SK-N-SH (cell line): ENCODE measurements around the gene GNE. TPM values are rescaled to one million over a fixed set of nuclear protein-coding genes. Genes with fewer than 3 reads are reported as not detected.

Experiments used
- CTCF ChIA-PET: fragments of 300-600, 350-600 bp; formaldehyde crosslinking; extraction: SDS; loops from one replicate; lab custom pipeline; 2021; lab: Yijun Ruan, JAX
- POLR2A ChIA-PET: fragments of 350-600 bp; sonication (Branson Sonifier 250); formaldehyde crosslinking; extraction: SDS; loops from one replicate; lab custom pipeline; 2020; ENCODE audit warnings: antibody characterized with exemption, inconsistent platforms; lab: Yijun Ruan, JAX
- DNase-seq: peaks from one replicate; pipeline ENCODE4 v3.0.0; 2012
- H2AFZ ChIP-seq: fragments of 200-600 bp; sonication (generic); 2 replicates; pipeline ENCODE4 v1.8.1; 2016; ENCODE audit warnings: antibody characterized with exemption, mild to moderate bottlenecking, low read depth
- H3F3A ChIP-seq: fragments of 200-600 bp; sonication (generic); replicated peaks from 2 replicates; pipeline ENCODE3; 2016; ENCODE audit warnings: antibody characterized with exemption, mild to moderate bottlenecking; ENCODE audit not compliant: insufficient read depth
- H3K27ac ChIP-seq, 2 experiments: fragments of 200-500 bp in 1 of 2; fragments of 200-600 bp in 1 of 2; sonication (Bioruptor generic) in 1 of 2; sonication (generic), shearing (Covaris generic) in 1 of 2; 2 replicates each; pipeline versions ENCODE4 v1.5.1 to v1.6.1; 2014 to 2016; ENCODE audit warnings: low read depth in 2 of 2, inconsistent platforms in 1 of 2, low read length in 1 of 2, mild to moderate bottlenecking in 1 of 2, mixed read lengths in 1 of 2
- H3K27me3 ChIP-seq: fragments of 200-600 bp; sonication (generic), shearing (Covaris generic); 2 replicates; pipeline ENCODE4 v1.6.1; 2016; ENCODE audit warnings: mixed run types; ENCODE audit not compliant: insufficient read depth
- H3K36me3 ChIP-seq, 2 experiments: fragments of 200-500 bp in 1 of 2; fragments of 200-600 bp in 1 of 2; sonication (Bioruptor generic) in 1 of 2; sonication (generic) in 1 of 2; replicated peaks in 1 of 2; 2 replicates each; pipeline versions ENCODE3 to v1.5.1; 2014 to 2016; ENCODE audit warnings: low read length in 1 of 2, mild to moderate bottlenecking in 1 of 2; ENCODE audit not compliant: insufficient read depth in 2 of 2, control insufficient read depth in 1 of 2
- H3K4me1 ChIP-seq, 2 experiments: fragments of 200-500 bp in 1 of 2; fragments of 200-600 bp in 1 of 2; sonication (Bioruptor generic) in 1 of 2; sonication (generic), shearing (Covaris generic) in 1 of 2; 2 replicates each; pipeline versions ENCODE4 v1.5.1 to v1.6.1; 2014 to 2016; ENCODE audit warnings: low read depth in 1 of 2, low read length in 1 of 2, mixed run types in 1 of 2; ENCODE audit not compliant: insufficient read depth in 2 of 2, control insufficient read depth in 1 of 2
- H3K4me2 ChIP-seq: fragments of 200-600 bp; sonication (generic), shearing (Covaris generic); 2 replicates; pipeline ENCODE4 v1.6.1; 2017; ENCODE audit warnings: mixed run types
- H3K4me3 ChIP-seq, 2 experiments: fragments of 200-500 bp in 1 of 2; fragments of 200-600 bp in 1 of 2; sonication (Bioruptor generic) in 1 of 2; sonication (generic), shearing (Covaris generic) in 1 of 2; 2 replicates each; pipeline versions ENCODE4 v1.5.1 to v1.8.1; 2014 to 2016; ENCODE audit warnings: low read depth in 2 of 2, inconsistent platforms in 1 of 2, low read length in 1 of 2, mild to moderate bottlenecking in 1 of 2, mixed read lengths in 1 of 2, moderate library complexity in 1 of 2
- H3K79me2 ChIP-seq: fragments of 200-600 bp; sonication (generic); 2 replicates; pipeline ENCODE4 v1.8.1; 2017; ENCODE audit warnings: mild to moderate bottlenecking; ENCODE audit not compliant: insufficient read depth
- H3K9ac ChIP-seq: fragments of 200-600 bp; sonication (generic); 2 replicates; pipeline ENCODE4 v1.6.1; 2017; ENCODE audit warnings: mixed run types
- H3K9me2 ChIP-seq: fragments of 200-600 bp; sonication (generic); 2 replicates; pipeline ENCODE4 v1.6.1; 2017; ENCODE audit warnings: mixed run types
- H3K9me3 ChIP-seq: fragments of 200-600 bp; sonication (generic); 2 replicates; pipeline ENCODE4 v1.6.1; 2017; ENCODE audit warnings: mixed run types, mild to moderate bottlenecking, moderate library complexity
- H4K20me1 ChIP-seq: fragments of 200-600 bp; sonication (generic); 2 replicates; pipeline ENCODE4 v1.6.1; 2017; ENCODE audit warnings: mild to moderate bottlenecking, mixed run types; ENCODE audit not compliant: insufficient read depth
- ELF1 ChIP-seq: IDR thresholded peaks from 2 replicates; pipeline ENCODE4 v1.4.0; 2012
- RCOR1 ChIP-seq: fragments of 150-350 bp; IDR thresholded peaks from 2 replicates; pipeline ENCODE4 v1.6.1; 2017; ENCODE audit warnings: antibody characterized with exemption, low read length
- RFX5 ChIP-seq: IDR thresholded peaks from 2 replicates; pipeline ENCODE4 v1.6.1; 2012; ENCODE audit warnings: mild to moderate bottlenecking, improper control_type of control experiment, low read length
- SIN3A ChIP-seq: IDR thresholded peaks from 2 replicates; pipeline ENCODE4 v1.6.1; 2012; ENCODE audit warnings: low read depth, mild to moderate bottlenecking, low read length, moderate library complexity, borderline replicate concordance
- SMC3 ChIP-seq: IDR thresholded peaks from 2 replicates; pipeline ENCODE4 v1.6.1; 2012; ENCODE audit warnings: low read depth, low read length, improper control_type of control experiment
- TEAD4 ChIP-seq: IDR thresholded peaks from 2 replicates; pipeline ENCODE4 v1.4.0; 2012; ENCODE audit warnings: mild to moderate bottlenecking, borderline replicate concordance; ENCODE audit not compliant: insufficient read depth
- WGBS: methylation state at CpG from one replicate; pipeline ENCODE4 v1.1.6; 2017; ENCODE audit warnings: low lambda C conversion rate; 5-methylcytosine and 5-hydroxymethylcytosine counted together
- polyA plus RNA-seq, 3 experiments: library from polyadenylated mRNA; depleted of rRNA; stranded (reverse); fragments of >200 nt; gene quantifications; 2 replicates each; pipeline ENCODE4 v1.2.3, GENCODE V29; 2012
- TF ChIP-seq, protein P1 (sequence below): IDR thresholded peaks from 2 replicates; pipeline ENCODE4 v1.4.0; 2012; ENCODE audit warnings: low read depth
- TF ChIP-seq, protein P2 (sequence below): IDR thresholded peaks from 2 replicates; pipeline ENCODE4; 2012

Gene GNE
- polyA plus RNA-seq, 1 of the 3 experiments (the other 2 are of a cell fraction): 13.0 TPM

DNA sequence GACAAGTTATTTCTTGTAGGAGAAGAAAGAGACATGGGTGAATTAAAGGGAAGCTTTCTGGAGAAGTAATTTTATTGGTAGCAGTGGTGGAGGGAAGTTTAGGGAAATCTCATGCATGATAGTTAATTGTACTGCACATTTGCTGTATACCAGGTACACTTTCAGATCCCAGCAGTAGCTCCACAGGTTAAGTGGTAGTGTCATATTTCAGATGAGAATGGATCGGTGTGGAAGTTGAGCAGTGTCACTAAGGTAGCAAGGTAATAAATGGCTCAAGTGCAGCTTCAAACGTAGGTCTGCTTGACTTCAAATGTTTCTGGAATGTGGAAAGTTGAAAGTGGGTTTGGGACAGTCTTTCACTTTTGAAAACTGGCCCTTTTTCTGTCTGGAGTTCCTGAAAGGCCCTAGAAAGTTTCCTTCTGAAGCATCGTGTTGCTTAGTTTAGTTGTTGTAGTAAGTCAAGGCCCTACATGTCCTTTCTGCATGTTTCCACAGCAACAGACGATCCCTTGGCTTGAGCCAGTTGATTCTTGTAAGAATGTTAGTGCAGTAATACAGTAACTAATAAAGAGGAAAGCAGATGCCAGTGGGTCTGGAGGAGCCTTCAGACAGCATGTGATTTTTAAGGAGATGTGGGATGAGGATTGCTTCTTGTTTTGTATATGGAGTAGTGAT lies 63.8 kb downstream of the GNE start:
- Histone ChIP-seq H3K27ac (no peak overlapping the region), H3K79me2 (peaks cover 92% of the 10 kb centered on the region), H3K4me2 (peak overlapping the region; percentile 83), H3F3A (no peaks in the 10 kb centered on the region), H3K4me1 (peaks cover 6 to 27% of the 10 kb centered on the region in 2 experiments), H3K9me2 (no peaks in the 10 kb centered on the region), H3K27me3 (no peaks in the 10 kb centered on the region), H3K36me3 (peaks cover 17 to 28% of the 10 kb centered on the region in 2 experiments), H3K9ac (no peak overlapping the region; the same call in 1 of the 2 replicates), H2AFZ (no peak overlapping the region), H3K4me3 (no peak overlapping the region), H3K9me3 (no peaks in the 10 kb centered on the region), H4K20me1 (peaks cover 64% of the 10 kb centered on the region)
- POLR2A ChIA-PET: no interaction called here
- CTCF ChIA-PET: interaction anchor here (1.3 to 1.7 kb wide), 2 partner anchors 91 to 134 kb away, joined by 4 read pairs; no protein-coding TSS in a partner anchor
- no peak for DNase-seq
- 70% methylated on average over 4 of the region's 4 CpGs for WGBS
- TF ChIP-seq ELF1: no peak
- TF ChIP-seq TEAD4: no peak

DNA sequence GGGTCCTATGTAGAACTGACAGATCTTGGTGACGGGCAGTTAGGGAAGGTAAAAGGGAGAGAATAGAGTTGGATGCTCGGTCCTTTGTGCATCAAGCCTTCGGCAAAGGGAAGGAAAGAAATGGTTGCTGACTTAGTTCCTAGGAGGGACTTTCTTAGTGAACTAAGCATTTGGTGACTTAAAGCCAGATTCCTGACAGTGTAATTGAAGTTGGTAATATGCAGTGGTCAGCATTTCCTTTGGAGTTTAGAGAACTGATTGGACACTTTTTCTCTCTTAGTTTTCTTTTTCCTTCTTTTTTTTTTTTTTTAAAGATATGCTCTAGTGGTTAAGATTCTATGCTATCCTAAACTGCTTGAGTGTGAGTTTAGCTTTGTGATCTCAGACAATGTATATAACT lies 65.2 kb downstream of the GNE start:
- WGBS: 87% methylated on average over 3 of the region's 3 CpGs
- peak overlapping the region; percentile 83 for H3K4me2 ChIP-seq
- CTCF ChIA-PET: interaction anchor here (0.6 to 1.4 kb wide), 5 partner anchors 11 to 171 kb away, joined by 3 to 4 read pairs (median 3); no protein-coding TSS in a partner anchor
- no peak overlapping the region for H2AFZ ChIP-seq
- no peak for DNase-seq
- peaks cover 11 to 20% of the 10 kb centered on the region in 2 experiments for H3K36me3 ChIP-seq
- H3K9ac ChIP-seq: peak overlapping the region; percentile 95; the same call in 1 of the 2 replicates
- no peaks in the 10 kb centered on the region for H3F3A ChIP-seq
- H3K27ac ChIP-seq: no peak overlapping the region
- peaks cover 78% of the 10 kb centered on the region for H3K79me2 ChIP-seq
- peaks cover 6 to 27% of the 10 kb centered on the region in 2 experiments for H3K4me1 ChIP-seq
- TF ChIP-seq, protein P1, sequence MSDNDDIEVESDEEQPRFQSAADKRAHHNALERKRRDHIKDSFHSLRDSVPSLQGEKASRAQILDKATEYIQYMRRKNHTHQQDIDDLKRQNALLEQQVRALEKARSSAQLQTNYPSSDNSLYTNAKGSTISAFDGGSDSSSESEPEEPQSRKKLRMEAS: no peak
- TF ChIP-seq RFX5: no peak
- TF ChIP-seq RCOR1: no peak
- POLR2A ChIA-PET: no interaction called here
- H4K20me1 ChIP-seq: peaks cover 64% of the 10 kb centered on the region
- H3K9me2 ChIP-seq: no peaks in the 10 kb centered on the region
- no peaks in the 10 kb centered on the region for H3K9me3 ChIP-seq
- H3K4me3 ChIP-seq: peak overlapping the region; percentile 84 to 94
- no peaks in the 10 kb centered on the region for H3K27me3 ChIP-seq

DNA sequence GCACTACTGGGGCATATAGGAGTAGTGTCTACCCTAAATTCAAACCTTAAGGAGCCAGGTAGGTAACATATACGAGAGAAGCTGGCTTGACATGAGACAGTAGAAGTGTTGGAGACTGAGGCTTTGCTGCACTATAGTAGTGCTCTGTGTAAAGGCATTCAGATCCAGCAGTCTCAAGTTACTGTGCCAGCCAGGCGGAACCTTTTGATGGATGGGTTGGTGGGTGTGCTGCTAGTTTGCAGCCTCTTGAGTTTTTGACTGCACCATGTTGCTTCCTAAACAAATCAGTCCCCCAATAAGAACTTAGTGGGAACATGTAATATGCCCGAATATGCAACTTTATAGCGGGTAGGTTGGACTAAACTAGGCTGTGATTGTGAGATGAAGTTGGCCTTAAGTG lies 66.1 kb downstream of the GNE start:
- Histone ChIP-seq H3K9ac (peak overlapping the region; percentile 95), H4K20me1 (peaks cover 58% of the 10 kb centered on the region)
- 55% methylated on average over 4 of the region's 4 CpGs for WGBS

More for the DNA sequence above, 66.1 kb downstream of the GNE start:
- peaks cover 6 to 27% of the 10 kb centered on the region in 2 experiments for H3K4me1 ChIP-seq
- no peak for DNase-seq
- CTCF ChIA-PET: interaction anchor here (0.9 to 1.9 kb wide), 4 partner anchors 10 to 170 kb away, joined by 3 to 5 read pairs (median 4); no protein-coding TSS in a partner anchor
- H3F3A ChIP-seq: no peaks in the 10 kb centered on the region
- H3K9me3 ChIP-seq: no peaks in the 10 kb centered on the region
- POLR2A ChIA-PET: no interaction called here
- no peak overlapping the region for H2AFZ ChIP-seq
- peaks cover 69% of the 10 kb centered on the region for H3K79me2 ChIP-seq
- no peak overlapping the region for H3K27ac ChIP-seq
- 0 out of 2 replicates have a peak, but pooled peaks have one; percentile 25 for TF ChIP-seq SIN3A
- no peak for TF ChIP-seq TEAD4
- TF ChIP-seq, protein P2, sequence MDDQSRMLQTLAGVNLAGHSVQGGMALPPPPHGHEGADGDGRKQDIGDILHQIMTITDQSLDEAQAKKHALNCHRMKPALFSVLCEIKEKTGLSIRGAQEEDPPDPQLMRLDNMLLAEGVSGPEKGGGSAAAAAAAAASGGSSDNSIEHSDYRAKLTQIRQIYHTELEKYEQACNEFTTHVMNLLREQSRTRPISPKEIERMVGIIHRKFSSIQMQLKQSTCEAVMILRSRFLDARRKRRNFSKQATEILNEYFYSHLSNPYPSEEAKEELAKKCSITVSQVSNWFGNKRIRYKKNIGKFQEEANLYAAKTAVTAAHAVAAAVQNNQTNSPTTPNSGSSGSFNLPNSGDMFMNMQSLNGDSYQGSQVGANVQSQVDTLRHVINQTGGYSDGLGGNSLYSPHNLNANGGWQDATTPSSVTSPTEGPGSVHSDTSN: peak; percentile 50
- no peak for TF ChIP-seq SMC3
- H3K27me3 ChIP-seq: no peaks in the 10 kb centered on the region
- peak overlapping the region; percentile 83 for H3K4me2 ChIP-seq
- no peaks in the 10 kb centered on the region for H3K9me2 ChIP-seq
- H3K4me3 ChIP-seq: peak overlapping the region; percentile 84 to 94
- H3K36me3 ChIP-seq: peaks cover 5 to 16% of the 10 kb centered on the region in 2 experiments
